Urinary bladder (tissue), 4 donors: ENCODE data around the gene NPHP1. TPM values are rescaled to one million over a fixed set of nuclear protein-coding genes. Genes with fewer than 3 reads are reported as not detected.
"Not testable (repeated sequence)": the region's sequence is repeated elsewhere in the genome, so short reads cannot be mapped to it uniquely, and the experiment has no call there.

Experiments used
- DNase-seq: peaks from one replicate; pipeline ENCODE4 v3.0.0-alpha.2; 2015; ENCODE audit errors: extremely low spot score
- H3K27ac ChIP-seq: one replicate; pipeline ENCODE4 v1.5.1; 2013; ENCODE audit warnings: low read depth, mild to moderate bottlenecking, moderate library complexity
- H3K36me3 ChIP-seq: one replicate; pipeline ENCODE4 v1.6.1; 2013; ENCODE audit warnings: mild to moderate bottlenecking, moderate library complexity; ENCODE audit not compliant: insufficient read depth
- H3K4me1 ChIP-seq: one replicate; pipeline ENCODE4 v1.6.1; 2013; ENCODE audit warnings: mild to moderate bottlenecking, moderate library complexity; ENCODE audit not compliant: insufficient read depth
- H3K4me3 ChIP-seq: one replicate; pipeline ENCODE4 v1.5.1; 2013; ENCODE audit warnings: low read depth, low read length
- WGBS: extraction: QIAGEN DNeasy Blood & Tissue Kit; methylation state at CpG from one replicate; pipeline ENCODE4 v1.1.7; 2013; 5-methylcytosine and 5-hydroxymethylcytosine counted together
- polyA plus RNA-seq: library from polyadenylated mRNA; stranded (reverse); fragments of 200-250 nt; gene quantifications from one replicate; pipeline ENCODE4 v1.2.3, GENCODE V29; 2013
- total RNA-seq: library from RNA; depleted of rRNA; stranded (reverse); fragments of >200 nt; gene quantifications from one replicate; pipeline ENCODE4 v1.2.3, GENCODE V29; 2014
- donor health status: healthy with polysubstance abuse.
- donor health status: healthy.

The NPHP1 gene
- total and polyA plus RNA-seq, 2 donors, result 6.1 to 10.8 TPM

- WGBS, result 74% methylated on average over 4 of the region's 4 CpGs
- Histone ChIP-seq H3K36me3 (peaks cover 2% of the 10 kb centered on the region), H3K27ac (no peak overlapping the region), H3K4me3 (no peak overlapping the region), H3K4me1 (peaks cover 2% of the 10 kb centered on the region)
- no peak for DNase-seq
These were observed 10.8 kb upstream of the NPHP1 start for GRCh38 chr2:110215566-110216158.

DNA sequence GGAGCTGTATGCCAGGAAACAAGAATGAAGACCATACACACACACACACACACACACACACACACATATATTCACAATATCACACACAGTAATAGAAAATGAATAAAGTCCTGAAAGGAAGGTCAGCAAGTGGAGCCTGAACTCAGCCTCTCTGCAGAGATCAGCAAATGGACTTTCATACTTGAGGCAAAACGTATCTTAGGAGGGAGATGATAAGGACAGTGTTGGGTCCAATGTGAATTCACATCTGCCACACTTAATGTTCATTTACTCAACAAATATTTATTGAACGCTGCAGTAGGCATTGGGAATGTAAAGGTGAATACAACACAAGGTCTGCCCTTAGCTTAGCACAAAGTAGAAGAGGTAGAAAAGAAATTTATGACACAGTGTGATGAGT, 10.3 kb upstream of the NPHP1 start:
- Histone ChIP-seq H3K36me3 (peaks cover 2% of the 10 kb centered on the region), H3K4me3 (no peak overlapping the region), H3K4me1 (peaks cover 2% of the 10 kb centered on the region), H3K27ac (no peak overlapping the region)
- DNase-seq, result no peak
- 65% methylated on average over 2 of the region's 2 CpGs for WGBS

- not testable (repeated sequence) for H3K27ac ChIP-seq, H3K4me1 ChIP-seq, H3K36me3 ChIP-seq, H3K4me3 ChIP-seq, DNase-seq
- WGBS, result 78% methylated on average over 3 of the region's 3 CpGs
These were observed 8.7 kb upstream of the NPHP1 start for GRCh38 chr2:110213522-110213921.

GRCh38 chr2:110211938-110212858, 7.4 kb upstream of the NPHP1 start, which contains the start of gene MTLN:
TSS of gene MTLN (minus strand) at chr2:110212547. CDS start at chr2:110212525, 22 bp downstream.
- H3K4me1 ChIP-seq, result peaks cover 2% of the 10 kb centered on the region
- H3K4me3 ChIP-seq, result peak within 1 kb of the TSS; percentile 68
- under 1% methylated on average over 54 of the region's 54 CpGs for WGBS
- peak; percentile 35 for DNase-seq
- H3K27ac ChIP-seq, result peak within 1 kb of the TSS; percentile 80
- H3K36me3 ChIP-seq, result peaks cover 2% of the 10 kb centered on the region

DNA sequence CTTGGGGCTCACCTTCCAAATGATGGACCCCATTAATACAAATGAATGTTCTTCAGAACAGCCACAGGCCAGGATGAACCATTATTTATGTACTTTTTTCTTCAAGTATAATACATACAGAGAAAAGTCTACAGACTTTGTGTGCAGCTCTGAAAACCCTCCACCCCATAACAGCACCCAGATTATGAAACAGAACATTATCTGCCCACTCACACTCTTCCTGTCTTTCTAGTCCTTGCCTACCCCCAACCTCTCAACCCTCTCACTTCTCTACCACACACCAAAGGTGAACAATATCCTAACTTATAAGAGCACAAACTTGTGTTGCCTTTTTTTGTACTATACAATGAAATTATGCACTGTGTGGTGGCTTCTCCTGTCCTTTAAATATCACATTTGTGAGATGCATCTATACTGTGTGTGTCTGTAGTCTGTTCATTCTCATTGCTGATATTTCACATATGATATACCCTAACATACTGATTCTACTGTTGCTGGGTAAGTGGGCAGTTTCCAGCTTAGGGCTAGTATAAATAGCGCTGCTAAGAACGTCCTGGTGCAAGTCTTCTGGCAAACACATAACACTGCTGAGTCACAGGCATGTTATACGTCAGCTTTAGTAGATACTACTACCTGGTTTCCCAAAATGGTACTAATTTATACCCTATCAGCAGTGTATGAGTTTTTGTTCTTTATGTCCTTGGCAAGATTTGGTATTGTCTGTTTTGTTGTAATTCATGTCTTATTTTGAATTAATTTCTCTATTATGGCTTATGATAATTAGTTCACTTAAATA, 1.0 kb upstream of the NPHP1 start:
- no peaks in the 10 kb centered on the region for H3K36me3 ChIP-seq
- no peak overlapping the region for H3K27ac ChIP-seq
- H3K4me1 ChIP-seq, result no peaks in the 10 kb centered on the region
- 52% methylated on average over 3 of the region's 3 CpGs for WGBS
- no peak overlapping the region for H3K4me3 ChIP-seq
- DNase-seq, result no peak

DNA sequence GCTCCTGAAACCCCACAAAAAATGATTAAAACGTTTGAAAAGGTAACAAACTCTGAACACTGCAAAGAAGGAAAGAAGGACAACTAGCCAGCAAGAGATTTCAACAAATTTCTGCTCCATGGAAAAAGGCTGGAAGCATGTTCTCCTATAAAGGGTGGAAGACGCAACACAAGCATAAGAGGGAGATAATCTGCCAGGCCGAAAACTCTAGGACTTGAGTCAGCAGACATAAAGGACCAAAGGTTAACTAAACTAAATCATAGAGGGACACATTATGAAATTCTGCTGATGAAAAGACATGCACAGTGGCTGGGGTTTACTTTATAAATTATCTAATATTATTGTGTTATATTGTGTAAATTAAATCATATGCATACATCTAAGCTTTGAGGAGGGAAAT, 6.8 kb downstream of the NPHP1 start:
- 71% methylated on average over 3 of the region's 3 CpGs for WGBS
- H3K4me1 ChIP-seq, result no peaks in the 10 kb centered on the region
- DNase-seq, result no peak
- H3K27ac ChIP-seq, result no peak overlapping the region
- H3K4me3 ChIP-seq, result no peak overlapping the region
- no peaks in the 10 kb centered on the region for H3K36me3 ChIP-seq

- H3K4me3 ChIP-seq, result no peak overlapping the region
- WGBS, result 82% methylated on average over 4 of the region's 4 CpGs
- H3K27ac ChIP-seq, result no peak overlapping the region
- no peaks in the 10 kb centered on the region for H3K4me1 ChIP-seq
- no peaks in the 10 kb centered on the region for H3K36me3 ChIP-seq
- no peak for DNase-seq
These were observed 7.4 kb downstream of the NPHP1 start for GRCh38 chr2:110197452-110197851.

DNA sequence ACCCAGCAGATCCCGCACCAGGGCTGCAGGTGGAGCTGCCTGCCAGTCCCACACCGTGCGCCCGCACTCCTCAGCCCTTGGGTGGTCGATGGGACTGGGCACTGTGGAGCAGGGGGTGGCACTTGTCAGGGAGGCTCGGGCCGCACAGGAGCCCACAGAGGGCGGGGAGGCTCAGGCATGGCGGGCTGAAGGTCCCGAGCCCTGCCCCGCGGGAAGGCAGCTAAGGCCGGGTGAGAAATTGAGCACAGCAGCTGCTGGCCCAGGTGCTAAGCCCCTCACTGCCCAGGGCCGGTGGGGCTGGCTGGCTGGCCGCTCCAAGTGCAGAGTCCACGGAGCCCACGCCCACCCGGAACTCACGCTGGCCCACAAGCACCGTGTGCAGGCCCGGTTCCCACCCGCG, 14.6 kb downstream of the NPHP1 start:
- DNase-seq, H3K36me3 ChIP-seq, H3K4me3 ChIP-seq, H3K27ac ChIP-seq, H3K4me1 ChIP-seq: not testable (repeated sequence)
- WGBS, result 97% methylated on average over 23 of the region's 23 CpGs

GRCh38 chr2:110182449-110182848, 22.4 kb downstream of the NPHP1 start:
- WGBS, result 98% methylated on average over 2 of the region's 2 CpGs
- Histone ChIP-seq H3K4me3 (no peak overlapping the region), H3K27ac (no peak overlapping the region), H3K36me3 (no peaks in the 10 kb centered on the region), H3K4me1 (no peaks in the 10 kb centered on the region)
- no peak for DNase-seq

GRCh38 chr2:110180036-110180435, 24.8 kb downstream of the NPHP1 start:
- Histone ChIP-seq H3K36me3 (peaks cover 2% of the 10 kb centered on the region), H3K4me1 (no peaks in the 10 kb centered on the region), H3K27ac (no peak overlapping the region), H3K4me3 (no peak overlapping the region)
- DNase-seq, result no peak

GRCh38 chr2:110173523-110173922, 31.3 kb downstream of the NPHP1 start:
- H3K36me3 ChIP-seq, result peaks cover 2% of the 10 kb centered on the region
- no peak for DNase-seq
- no peak overlapping the region for H3K27ac ChIP-seq
- H3K4me3 ChIP-seq, result no peak overlapping the region
- 90% methylated on average over 1 of the region's 1 CpG for WGBS
- H3K4me1 ChIP-seq, result no peaks in the 10 kb centered on the region

DNA sequence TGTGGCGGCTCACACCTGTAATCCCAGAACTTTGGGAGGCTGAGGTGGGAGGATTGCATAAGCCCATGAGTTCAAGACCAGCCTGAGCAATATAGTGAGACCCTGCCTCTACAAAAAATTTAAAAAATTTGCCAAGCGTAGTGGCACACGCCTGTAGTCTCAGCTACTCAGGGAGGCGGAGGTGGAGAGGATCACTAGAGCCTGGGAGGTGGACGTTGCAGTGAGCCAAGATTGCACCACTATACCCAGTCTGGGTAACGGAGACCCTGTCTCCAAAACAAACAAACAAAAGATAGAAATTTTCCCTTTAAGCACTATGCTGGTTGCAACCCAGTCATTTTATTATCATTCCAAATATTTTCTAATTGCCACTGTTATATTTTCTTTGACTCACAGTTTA, 32.3 kb downstream of the NPHP1 start:
- Histone ChIP-seq H3K4me3 (no peak overlapping the region), H3K36me3 (peaks cover 2% of the 10 kb centered on the region), H3K27ac (no peak overlapping the region), H3K4me1 (no peaks in the 10 kb centered on the region)
- DNase-seq, result no peak
- WGBS, result 91% methylated on average over 6 of the region's 6 CpGs

DNA sequence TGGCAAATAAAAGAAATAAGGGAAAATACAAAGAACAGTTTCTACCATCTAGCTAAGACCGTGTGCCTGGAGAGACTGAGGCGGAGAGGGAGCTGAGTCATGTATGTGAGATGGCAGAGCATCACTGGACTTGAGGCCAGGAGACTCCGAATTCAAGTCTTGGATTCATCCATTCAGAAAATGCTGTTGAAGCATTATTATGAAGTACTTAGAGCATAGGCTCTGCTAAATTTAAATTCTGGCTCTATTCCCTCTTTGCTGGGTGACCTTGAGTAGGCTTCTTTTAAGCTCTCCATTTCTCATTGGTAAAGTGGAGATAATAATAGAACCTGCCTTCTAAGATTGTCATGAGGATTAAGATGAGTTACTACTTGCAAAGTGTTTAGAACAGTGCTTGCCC, 34.7 kb downstream of the NPHP1 start:
- no peak overlapping the region for H3K4me3 ChIP-seq
- H3K4me1 ChIP-seq, result no peaks in the 10 kb centered on the region
- no peaks in the 10 kb centered on the region for H3K36me3 ChIP-seq
- no peak for DNase-seq
- WGBS, result 86% methylated on average over 3 of the region's 3 CpGs
- H3K27ac ChIP-seq, result no peak overlapping the region
